Erythroblast (primary cell): Measurements from ENCODE around the gene NCKAP1.

Experiments used
- GATA1 ChIP-seq: IDR thresholded peaks from 2 replicates; pipeline ENCODE4 v1.6.1; 2011; ENCODE audit warnings: low read depth, mild to moderate bottlenecking, control low read depth, low read length, moderate library complexity
- POLR2A ChIP-seq: IDR thresholded peaks from 2 replicates; pipeline ENCODE4 v1.6.1; 2011; ENCODE audit warnings: mild to moderate bottlenecking, low read length

- TF ChIP-seq POLR2A (no peak), GATA1 (no peak)
Measured at GRCh38 chr2:182943339-182943738, 94.9 kb downstream of the NCKAP1 start.
